Renal cortex interstitium (tissue), 15 donors: Measurements from ENCODE around the gene CATSPER3. TPM values are rescaled to one million over a fixed set of nuclear protein-coding genes. Genes with fewer than 3 reads are reported as not detected.

Experiments
- DNase-seq, 11 donors: peaks; one replicate each; pipeline ENCODE4 v3.0.0-alpha.2; 2013; ENCODE audit warnings: low read depth in 9 of 11, low spot score in 4 of 11; ENCODE audit errors: extremely low read depth in 1 of 11
- long read RNA-seq, 16 experiments: transcript quantifications; one replicate each; lab custom pipeline, GENCODE V29; 2026
- polyA plus RNA-seq, 3 donors: library from polyadenylated mRNA; unstranded; fragments of 120-200 nt; gene quantifications; one replicate each; pipeline ENCODE4 v1.2.1, GENCODE V29; 2013; ENCODE audit not compliant: insufficient read length in 3 of 3

Gene CATSPER3
- 1 to 10 TPM in 2 of 3 donors, under 1 TPM in 1; 0.89 to 1.3 (median 1.3) TPM for polyA plus RNA-seq
- long read RNA-seq, donor 1, result 0 reads
- long read RNA-seq, donor 2, result 0 reads
- long read RNA-seq, donor 3, result 0 reads
- long read RNA-seq, donor 4, result 0 reads
- long read RNA-seq, donor 5, result 0 reads
- long read RNA-seq, donor 6, partial matches to known transcripts, result 5 of 5 reads
- long read RNA-seq, donor 6, other reads (novel, unspliced or antisense), result 0 of 5 reads
- long read RNA-seq, donor 7, result 0 reads
- long read RNA-seq, donor 8, result 0 reads
- long read RNA-seq, donor 9, result 0 reads
- long read RNA-seq, donor 10, result 0 reads
- long read RNA-seq, donor 11, result 0 reads
- long read RNA-seq, donor 12, result 0 reads
- long read RNA-seq, donor 13, result 0 reads
- long read RNA-seq, donor 14, result 0 reads
- long read RNA-seq, donor 15, result 0 reads
- long read RNA-seq, donor 16, result 0 reads

DNA sequence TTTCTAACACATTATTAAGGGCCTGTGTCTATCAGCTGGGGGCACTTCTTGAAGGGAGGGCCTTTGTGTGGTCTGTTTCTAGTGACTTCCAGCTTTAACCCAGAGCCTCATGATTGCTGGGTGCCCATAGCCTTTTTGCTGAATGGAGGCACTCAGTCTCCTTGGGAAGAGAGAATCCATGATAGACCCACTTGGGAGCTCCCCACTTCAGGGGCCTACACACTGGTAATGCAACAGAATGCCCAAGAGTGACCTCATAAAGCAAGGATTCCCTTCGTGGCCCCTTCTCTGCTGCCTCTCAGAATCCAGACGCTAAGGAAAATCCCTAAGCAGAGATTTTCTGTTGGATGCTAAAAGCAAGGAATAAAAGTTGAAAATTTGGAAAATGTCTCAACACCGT lies at the start of gene CATSPER3:
CATSPER3 (plus strand) TSS at position 301 of the 400 bp plus-strand sequence; CDS start at position 386, 85 bp downstream.
- DNase-seq, result no peak

DNA sequence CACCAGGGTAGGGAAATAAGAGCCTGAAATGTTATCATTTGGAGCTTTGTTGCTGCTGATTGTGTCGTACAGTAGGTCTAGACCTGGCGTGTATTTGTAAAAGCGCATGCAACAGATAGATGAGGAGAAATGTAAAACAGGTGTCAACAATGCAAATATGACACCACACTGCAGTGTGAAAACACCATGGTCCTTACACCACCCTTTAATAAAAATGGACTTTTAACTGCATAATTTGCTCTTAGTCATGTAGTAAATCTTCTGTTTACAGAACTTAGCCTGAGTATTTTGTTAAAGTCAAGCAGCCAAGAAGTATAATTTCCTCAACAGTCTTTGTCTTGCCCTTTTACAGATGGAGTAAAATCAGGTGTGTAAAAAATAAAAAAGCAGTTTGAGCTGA lies 48.8 kb upstream of the CATSPER3 start:
- DNase-seq, result no peak

DNA sequence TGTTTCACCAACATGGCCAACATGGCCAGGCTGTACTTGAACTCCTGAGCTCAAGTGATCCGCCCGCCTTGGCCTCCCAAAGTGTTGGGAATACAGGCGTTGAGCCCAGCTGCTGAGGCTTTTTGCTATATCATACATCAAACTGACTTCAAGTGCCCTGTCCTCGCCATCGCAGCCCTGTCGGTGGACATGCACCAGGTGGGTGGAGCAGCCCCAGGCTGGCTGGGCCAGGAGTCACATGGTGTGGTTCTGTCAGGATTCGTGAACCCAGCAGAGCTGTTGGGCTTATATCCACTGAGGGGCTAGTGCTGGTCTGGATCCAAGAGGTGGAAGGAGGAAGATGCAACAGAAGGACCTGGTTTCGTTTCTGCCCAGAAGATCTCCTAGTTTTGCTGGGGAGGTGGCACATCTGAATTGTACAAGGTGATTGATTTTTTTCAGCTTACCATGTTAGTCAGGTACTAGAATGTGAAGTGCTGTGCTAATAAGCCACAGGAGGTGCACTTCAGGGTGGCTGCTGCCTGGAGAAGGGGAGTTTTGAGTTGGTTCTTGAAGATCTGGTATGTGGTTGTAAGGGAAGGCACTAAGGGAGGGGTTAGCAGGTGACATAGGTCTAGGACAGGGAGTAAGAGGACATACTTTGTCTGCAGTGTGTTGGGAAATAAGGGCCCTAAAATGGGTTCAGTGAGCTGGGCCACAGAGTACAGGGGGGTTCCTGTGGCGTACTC lies 46.7 kb upstream of the CATSPER3 start:
- no peak for DNase-seq

DNA sequence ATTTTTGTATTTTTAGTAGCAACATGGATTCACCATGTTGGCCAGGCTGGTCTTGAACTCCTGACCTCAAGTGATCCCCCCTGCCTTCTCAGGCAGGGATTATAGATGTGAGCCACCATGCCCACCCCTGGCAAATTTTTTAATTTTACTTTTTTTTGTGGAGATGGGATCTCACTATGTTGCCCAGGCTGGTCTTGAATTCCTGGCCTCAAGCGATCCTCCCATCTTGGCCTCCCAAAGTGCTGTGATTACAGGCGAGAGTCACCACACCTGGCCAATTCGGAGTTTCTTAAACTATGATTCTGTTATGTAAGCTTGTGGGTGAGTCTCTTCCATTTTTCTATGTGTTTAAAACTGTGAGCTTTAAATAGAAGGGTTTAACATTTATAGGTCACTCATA lies 35.2 kb upstream of the CATSPER3 start:
- no peak for DNase-seq

DNA sequence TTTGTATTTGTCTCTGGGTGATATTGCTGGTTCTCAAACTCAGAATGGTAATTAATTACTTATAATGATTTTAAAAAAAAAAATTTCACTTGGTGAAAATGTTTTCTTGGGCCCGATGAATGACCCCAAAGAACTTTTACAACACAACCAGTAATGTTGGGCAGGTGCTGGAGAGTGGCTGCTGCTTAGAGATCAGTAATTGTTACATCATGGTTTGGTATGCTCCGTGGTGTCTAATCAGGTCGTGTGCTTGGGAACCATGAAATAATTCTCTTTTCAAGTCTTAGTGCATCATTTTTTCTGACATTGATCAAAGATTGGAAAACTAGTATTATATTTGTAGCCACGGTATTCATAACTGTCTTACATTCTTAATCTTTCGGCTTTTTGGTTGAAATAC lies 33.5 kb upstream of the CATSPER3 start:
- DNase-seq, result no peak

DNA sequence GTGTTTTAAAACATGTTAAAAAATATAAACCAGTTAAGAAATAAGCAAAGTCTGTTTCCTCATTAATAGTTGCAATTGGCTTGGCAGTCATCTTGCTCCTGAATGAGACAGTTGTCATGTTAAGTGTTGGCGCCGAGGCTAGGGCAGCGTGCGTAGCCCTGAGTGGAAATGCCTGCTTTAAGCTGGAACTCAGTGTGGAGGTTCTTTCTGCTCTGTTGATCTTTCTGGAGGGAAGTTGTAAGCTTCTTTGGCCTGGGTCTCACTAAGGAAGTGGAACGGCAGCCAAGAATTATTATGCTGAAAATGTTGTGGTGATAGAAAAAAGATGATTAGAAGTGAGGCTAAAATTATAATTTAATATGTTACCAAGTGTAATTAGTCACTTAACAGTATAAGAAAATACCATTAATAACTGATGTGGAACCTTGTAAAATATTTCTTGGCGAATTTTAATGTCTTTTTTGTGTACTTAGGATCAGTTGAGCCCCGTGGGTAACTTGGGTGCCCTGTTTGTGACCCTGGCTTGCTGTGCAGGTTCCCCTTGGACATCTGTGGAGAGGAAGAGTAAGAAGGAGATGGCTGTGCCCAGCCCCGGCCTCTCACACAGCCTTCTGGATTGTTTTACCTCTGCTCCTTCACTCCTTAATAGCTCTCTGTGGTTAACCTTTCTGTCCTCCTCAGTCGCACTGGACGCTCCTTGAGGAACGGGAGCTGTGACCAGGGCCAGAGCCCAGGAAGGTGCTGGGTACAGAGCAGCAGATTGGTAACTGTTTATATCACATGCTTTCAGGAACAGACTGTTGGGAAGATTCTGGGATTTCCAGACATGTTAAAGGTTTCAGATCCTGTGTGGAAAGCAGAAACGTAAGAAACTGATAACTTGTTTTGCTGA lies 31.8 kb upstream of the CATSPER3 start:
- no peak for DNase-seq

DNA sequence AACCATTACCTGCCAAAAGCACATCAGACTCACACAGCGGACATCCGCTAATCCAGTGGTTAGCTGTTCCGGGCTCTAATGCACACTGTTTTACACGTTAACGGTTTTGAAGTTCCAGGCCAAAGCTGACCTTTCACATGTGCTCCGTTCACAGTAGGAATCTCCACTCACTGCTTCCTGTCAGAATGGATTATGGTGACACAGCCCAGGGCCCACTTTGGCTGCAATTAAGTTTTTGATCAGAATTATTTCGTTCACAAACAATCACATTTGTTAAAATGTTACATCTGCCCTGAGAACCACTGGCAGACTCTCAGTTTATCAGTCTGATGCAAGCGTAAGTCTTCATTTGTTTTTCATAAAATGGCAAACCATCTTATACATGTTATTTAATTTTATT lies 30.2 kb upstream of the CATSPER3 start:
- no peak for DNase-seq

DNA sequence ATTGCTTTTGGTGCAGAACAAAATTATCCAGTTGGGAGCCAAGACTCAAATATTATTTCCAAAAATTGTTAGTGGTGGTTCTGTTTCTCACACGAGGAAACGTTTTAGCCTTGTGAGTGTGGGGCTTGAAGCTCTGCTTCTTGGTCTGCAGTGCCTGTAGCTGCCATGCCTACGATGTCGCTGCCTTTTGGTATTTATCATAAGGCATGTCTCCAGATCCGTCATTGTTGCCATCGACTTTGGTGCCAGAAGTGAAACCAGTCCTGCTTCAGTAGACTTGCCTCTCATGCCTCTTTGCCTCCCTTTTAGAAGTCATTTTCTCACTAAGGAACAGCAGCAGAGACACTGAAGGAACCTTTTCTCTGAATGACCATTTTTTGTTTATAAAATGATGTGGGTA lies 29.7 kb upstream of the CATSPER3 start:
- DNase-seq, result no peak

DNA sequence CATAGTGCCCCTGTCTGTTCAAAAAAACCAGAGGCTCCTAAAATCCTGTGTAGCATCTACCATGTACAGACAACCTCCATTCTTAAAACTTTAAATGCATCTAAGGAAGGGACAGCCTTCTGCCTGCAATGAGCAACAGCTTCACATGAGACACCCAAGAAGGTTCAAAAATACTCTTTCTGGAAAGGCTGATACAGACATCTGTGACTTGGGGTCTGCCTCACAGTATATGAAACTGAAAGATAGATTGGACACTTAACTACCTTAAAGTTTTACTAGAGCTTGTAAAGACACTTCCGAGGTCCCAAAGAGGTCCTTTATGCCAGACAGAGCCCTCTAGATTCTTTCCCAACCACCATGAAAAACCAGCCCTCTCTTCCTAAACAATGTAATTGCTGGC lies 28.2 kb upstream of the CATSPER3 start:
- DNase-seq, result no peak

DNA sequence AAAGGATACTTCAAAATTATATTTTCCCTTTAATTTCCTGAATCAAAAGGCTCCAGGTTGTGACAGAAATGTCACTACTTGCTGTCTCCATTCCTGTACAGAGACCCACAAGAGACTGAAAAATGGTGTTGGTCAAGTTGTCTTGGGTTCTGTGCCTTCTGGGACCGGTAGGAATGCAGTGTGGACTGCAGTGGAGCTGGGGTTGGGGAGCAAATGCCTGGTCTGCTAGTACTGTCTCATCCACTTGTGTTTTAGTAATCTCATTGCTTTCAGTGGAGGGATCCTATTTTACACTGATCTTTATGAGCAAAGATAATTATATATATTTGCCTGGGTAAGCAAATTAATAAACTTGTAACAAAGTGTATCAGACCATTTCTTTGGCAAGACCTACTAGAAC lies 24.2 kb upstream of the CATSPER3 start:
- DNase-seq, result no peak

DNA sequence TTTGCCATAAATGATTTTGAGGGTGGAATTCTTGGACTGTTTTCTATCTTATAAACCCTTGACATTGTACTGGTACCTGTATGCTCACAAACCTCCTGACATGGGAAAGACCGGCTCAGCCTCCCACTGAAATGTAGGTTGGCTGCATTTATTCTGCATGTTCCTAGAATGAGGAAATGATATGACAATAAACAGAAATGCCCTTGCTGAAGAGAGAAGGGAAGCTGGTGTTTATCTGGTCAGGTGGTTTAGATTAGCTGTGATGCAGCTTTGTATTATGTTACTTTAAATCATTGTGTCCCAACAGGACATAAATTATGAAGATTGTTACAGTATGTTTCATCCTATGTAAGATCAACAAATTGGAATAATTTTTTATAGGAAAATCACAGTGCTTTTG lies 23.1 kb upstream of the CATSPER3 start:
- no peak for DNase-seq

DNA sequence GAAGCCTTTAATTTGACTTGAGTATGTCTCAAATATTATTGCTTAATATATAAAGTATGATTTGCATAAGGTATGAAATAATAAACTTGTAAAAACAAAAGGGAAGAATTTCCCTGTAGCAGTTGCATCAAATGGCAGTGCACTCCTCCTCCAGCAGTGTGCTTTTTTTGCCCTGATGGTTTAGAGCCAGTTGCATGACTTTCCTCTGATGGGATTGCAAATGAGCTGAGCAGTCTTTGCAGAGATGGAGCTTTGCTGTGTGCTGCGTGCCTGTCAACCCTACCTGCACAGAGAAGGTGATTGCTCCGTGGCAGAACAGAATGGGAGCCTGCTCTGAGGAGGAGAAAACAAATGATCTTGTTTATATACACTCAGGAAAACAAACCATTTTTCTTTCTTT lies 22.7 kb upstream of the CATSPER3 start:
- DNase-seq, result no peak

DNA sequence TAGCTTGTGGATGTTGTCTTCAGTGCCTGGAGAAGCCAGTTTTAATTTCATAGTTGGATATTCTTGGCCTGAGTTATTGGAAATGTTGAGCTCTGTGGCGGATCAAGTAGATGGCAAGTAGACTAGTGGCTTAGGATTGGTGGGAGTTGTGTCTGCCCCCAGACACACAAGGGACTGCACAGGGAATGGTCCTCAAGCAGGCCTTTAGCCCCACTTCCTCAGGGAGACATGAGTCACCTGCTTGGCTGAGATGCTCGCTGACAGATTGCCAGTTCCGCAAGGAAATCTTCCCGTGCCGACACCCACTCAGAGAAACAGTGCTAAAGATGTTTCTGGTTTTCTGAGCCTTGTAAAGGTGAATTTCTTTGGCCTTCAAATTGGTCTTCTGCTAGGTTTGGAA lies 18.8 kb upstream of the CATSPER3 start:
- no peak for DNase-seq

DNA sequence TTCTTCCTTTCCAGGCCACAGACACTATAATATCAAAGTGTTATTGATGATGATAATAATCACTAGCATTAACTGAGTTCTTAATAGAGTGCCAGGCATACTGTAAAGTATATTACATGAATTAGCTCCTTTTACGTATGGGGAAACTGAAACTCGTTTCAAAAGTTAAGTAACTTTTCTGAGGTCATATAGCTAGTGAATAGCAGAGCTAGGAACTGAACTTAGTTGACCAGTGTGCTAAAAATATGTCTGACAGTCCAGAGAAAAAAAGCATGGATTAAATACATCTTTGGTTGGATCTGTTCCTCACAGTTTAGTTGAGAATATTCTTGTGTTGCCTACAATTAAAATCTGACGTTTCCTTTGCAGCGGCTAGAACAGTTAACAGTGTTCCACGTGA lies 18.4 kb upstream of the CATSPER3 start:
- no peak for DNase-seq

DNA sequence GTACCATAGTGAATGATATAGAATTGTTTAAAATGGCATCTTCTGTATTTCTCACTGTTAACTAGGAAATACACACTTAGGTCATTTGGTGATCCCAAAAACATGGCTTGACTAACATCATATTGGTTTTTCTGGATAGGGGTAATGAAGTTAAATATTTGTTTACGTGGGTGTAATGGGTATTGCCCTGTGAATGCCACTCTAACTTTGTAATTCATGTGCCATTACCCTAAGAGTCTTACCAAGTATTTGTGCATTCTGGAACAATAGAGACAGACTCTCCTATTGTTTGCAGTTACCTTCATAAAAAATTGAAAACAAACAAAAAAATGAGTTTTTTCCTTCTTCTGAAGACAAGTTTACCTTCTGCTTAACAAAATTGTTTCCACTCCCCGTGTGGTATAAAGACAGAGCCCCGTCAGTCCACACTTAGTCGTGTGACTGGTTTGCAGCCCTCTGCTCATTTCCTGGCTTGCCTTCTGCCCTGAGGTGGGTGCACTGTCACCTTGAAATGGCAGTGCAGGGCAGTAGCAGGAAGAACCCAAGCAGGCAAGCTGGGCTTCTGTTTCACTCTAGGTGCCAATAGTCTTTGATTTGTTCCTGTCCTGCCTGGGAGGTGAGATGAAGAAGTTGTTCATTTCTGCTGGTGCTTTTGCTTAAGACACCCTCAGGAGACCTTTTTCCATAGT lies 9.6 kb upstream of the CATSPER3 start:
- DNase-seq, result no peak

DNA sequence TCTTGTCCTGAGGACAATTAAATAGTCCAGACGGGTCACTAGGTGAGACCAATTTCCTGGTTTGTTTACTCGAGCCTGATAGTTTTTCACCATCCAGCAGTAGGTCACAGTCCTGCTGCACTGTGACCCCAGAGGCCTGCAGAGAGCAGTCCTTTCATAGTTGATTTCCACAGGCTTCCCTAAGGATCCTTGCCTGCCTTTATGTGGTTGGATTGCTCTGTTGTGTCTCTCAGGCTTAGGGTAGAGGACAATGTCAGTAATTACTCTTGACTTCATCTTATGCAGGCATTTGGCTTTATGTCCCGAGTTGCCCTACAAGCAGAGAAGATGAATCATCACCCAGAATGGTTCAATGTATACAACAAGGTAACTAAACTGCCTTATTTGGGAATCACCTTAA lies 9.0 kb upstream of the CATSPER3 start:
- no peak for DNase-seq

DNA sequence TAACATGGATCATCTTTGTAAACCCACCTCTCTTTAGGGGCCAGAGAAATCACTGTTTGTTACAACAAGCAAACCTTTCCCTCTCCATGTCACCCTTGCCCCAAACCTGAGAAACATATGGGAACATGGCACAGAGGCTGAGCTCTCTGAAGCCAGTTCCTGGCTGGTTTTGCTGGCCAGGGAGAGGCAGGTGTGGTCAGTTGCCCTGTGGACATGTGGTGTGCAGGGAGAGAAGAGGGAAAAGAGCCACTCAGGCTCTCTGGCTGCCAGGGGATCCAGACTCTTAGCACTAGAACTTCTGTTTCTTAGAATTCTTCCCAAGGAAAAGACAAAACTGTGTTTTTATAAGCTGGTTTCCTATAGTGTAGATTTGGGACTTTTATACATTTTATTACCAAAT lies 4.6 kb upstream of the CATSPER3 start:
- DNase-seq, result no peak

DNA sequence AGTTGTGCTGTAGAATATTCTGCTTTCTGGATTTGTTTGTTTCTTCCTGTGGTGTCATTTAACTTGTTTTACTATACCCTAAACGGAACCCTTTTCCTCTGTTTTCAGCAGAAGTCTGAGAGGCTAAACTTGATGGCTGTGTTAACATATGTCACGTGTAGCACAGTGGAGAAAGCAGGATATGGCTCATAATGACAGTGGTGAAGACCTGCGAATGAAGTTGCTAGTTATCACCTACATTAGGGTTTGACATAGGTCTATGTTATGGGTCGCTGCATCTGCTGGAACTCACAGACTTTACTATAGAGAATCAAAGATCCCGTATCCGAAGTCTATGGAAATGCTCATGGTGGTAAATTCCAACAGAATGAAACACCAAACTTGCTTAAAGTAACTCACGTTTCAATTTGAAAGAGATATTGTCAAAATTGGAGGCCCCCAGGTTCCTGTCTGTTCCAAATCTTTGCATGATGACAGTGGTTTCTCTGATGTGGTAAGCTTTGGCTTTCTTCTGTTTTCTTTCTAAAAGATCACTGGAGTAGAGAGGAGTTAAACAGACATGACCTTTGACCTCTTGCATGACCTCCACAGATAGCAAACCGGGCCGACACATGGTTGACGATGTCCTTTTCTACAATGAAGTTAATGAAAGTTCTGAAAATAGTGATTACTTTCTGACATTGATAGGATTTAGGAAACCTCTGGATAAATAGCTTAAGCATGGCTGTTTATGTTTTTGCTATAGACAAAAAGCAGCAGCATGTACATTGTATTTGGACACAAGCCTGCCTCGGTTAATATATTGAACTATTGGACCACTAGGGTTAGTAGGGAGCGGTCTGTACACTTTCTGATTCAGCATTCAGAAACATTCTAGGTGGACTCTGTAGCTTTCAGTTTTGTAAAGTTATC lies 3.1 kb upstream of the CATSPER3 start:
- DNase-seq, result no peak
